Activated CD8-positive, alpha-beta memory T cell treated with anti-CD3 and anti-CD28 coated beads for 4 hours (primary cell): ENCODE measurements around the gene KCNJ10.
A peak's percentile ranks its signal among the peaks of the same experiment; 100 is the strongest.

Source experiments
- DNase-seq, 2 donors: peaks; one replicate each; pipeline ENCODE4 v3.0.0-alpha.2; 2020; ENCODE audit warnings: low read depth in 2 of 2

Gene KCNJ10

GRCh38 chr1:160099716-160100375, 29.9 kb upstream of the KCNJ10 start:
- DNase-seq: no peak

- DNase-seq: peak; percentile 97 to 98
Measured at GRCh38 chr1:160098852-160099561, 29.0 kb upstream of the KCNJ10 start.

GRCh38 chr1:160097911-160098851, 28.2 kb upstream of the KCNJ10 start, which contains the start of gene IGSF8:
Gene IGSF8 (minus strand): TSS chr1:160098619. CDS start chr1:160098472, 147 bp downstream.
- peak; percentile 83 to 85 for DNase-seq

- DNase-seq: no peak
Measured at GRCh38 chr1:160097151-160097910, 27.4 kb upstream of the KCNJ10 start.

GRCh38 chr1:160096274-160097116, 26.5 kb upstream of the KCNJ10 start:
- no peak for DNase-seq

- DNase-seq: no peak
Measured at GRCh38 chr1:160095382-160096105, 25.6 kb upstream of the KCNJ10 start.

- DNase-seq: no peak
Measured at GRCh38 chr1:160094806-160095205, 24.8 kb upstream of the KCNJ10 start.

GRCh38 chr1:160094291-160094625, 24.3 kb upstream of the KCNJ10 start:
- DNase-seq: no peak

GRCh38 chr1:160093624-160094290, 23.8 kb upstream of the KCNJ10 start:
- no peak for DNase-seq

GRCh38 chr1:160093069-160093395, 23.1 kb upstream of the KCNJ10 start:
- no peak for DNase-seq

GRCh38 chr1:160092366-160093068, 22.6 kb upstream of the KCNJ10 start:
- DNase-seq: no peak

GRCh38 chr1:160091666-160092223, 21.8 kb upstream of the KCNJ10 start:
- DNase-seq: no peak

- no peak for DNase-seq
Measured at GRCh38 chr1:160090760-160091159, 20.8 kb upstream of the KCNJ10 start.

- no peak for DNase-seq
Measured at GRCh38 chr1:160089883-160090282, 19.9 kb upstream of the KCNJ10 start.

- no peak for DNase-seq
Measured at GRCh38 chr1:160087118-160087662, 17.2 kb upstream of the KCNJ10 start.

- DNase-seq: no peak
Measured at GRCh38 chr1:160086456-160086892, 16.5 kb upstream of the KCNJ10 start.

- peak; percentile 45 to 52 for DNase-seq
Measured at GRCh38 chr1:160085686-160086455, 15.9 kb upstream of the KCNJ10 start.
